GM21447 (cell line): Measurements from ENCODE around the gene FAAH.

Experiments
- ATAC-seq: cut with Tn5 transposase; IDR thresholded peaks from one replicate; pipeline ENCODE4 v1.9.1; 2021; ENCODE audit not compliant: unreplicated experiment

Gene FAAH

GRCh38 chr1:46448109-46448911, 54.2 kb downstream of the FAAH start:
- ATAC-seq: no peak

GRCh38 chr1:46449223-46450159, 55.4 kb downstream of the FAAH start:
- ATAC-seq: no peak

GRCh38 chr1:46450160-46450517, 56.0 kb downstream of the FAAH start:
- ATAC-seq: no peak

GRCh38 chr1:46451948-46452930, 58.1 kb downstream of the FAAH start:
- ATAC-seq: no peak

- ATAC-seq: no peak
These were observed 58.8 kb downstream of the FAAH start for GRCh38 chr1:46452931-46453325.

- no peak for ATAC-seq
These were observed 59.3 kb downstream of the FAAH start for GRCh38 chr1:46453449-46453848.

- ATAC-seq: no peak
These were observed 61.8 kb downstream of the FAAH start for GRCh38 chr1:46455951-46456350.

GRCh38 chr1:46456411-46456963, 62.4 kb downstream of the FAAH start:
- no peak for ATAC-seq

GRCh38 chr1:46457178-46457577, 63.1 kb downstream of the FAAH start:
- no peak for ATAC-seq

- ATAC-seq: no peak
These were observed 64.1 kb downstream of the FAAH start for GRCh38 chr1:46458190-46458589.

GRCh38 chr1:46458846-46459245, 64.7 kb downstream of the FAAH start:
- no peak for ATAC-seq

- no peak for ATAC-seq
These were observed 65.2 kb downstream of the FAAH start for GRCh38 chr1:46459315-46459714.

- no peak for ATAC-seq
These were observed 67.1 kb downstream of the FAAH start for GRCh38 chr1:46461017-46461808.

GRCh38 chr1:46461809-46462448, 67.8 kb downstream of the FAAH start:
- no peak for ATAC-seq
